Choroid plexus epithelial cell (primary cell): ENCODE results near the gene ADIG.
A peak's percentile ranks its signal among the peaks of the same experiment; 100 is the strongest.

Experiments
- DNase-seq: peaks from one replicate; pipeline ENCODE4 v3.0.0-alpha.2; 2010; ENCODE audit warnings: low read depth
- H3K4me3 ChIP-seq: 2 replicates; pipeline ENCODE4 v1.5.1; 2011; ENCODE audit warnings: low read depth, mild to moderate bottlenecking, control low read depth, low read length, moderate library complexity
- CTCF ChIP-seq: conservative IDR thresholded peaks from 2 replicates; pipeline ENCODE4 v1.5.1; 2011; ENCODE audit warnings: low read depth, mild to moderate bottlenecking, control low read depth, inconsistent platforms, low read length, moderate library complexity

The ADIG gene

GRCh38 chr20:38601216-38602184 is 20.5 kb downstream of the ADIG start, which contains the start of gene ARHGAP40:
Gene ARHGAP40 (plus strand): TSS chr20:38601809.
- DNase-seq, result peak; percentile 23
- peak within 1 kb of the TSS; percentile 43 for H3K4me3 ChIP-seq
- peak; percentile 45 for TF ChIP-seq CTCF

DNA sequence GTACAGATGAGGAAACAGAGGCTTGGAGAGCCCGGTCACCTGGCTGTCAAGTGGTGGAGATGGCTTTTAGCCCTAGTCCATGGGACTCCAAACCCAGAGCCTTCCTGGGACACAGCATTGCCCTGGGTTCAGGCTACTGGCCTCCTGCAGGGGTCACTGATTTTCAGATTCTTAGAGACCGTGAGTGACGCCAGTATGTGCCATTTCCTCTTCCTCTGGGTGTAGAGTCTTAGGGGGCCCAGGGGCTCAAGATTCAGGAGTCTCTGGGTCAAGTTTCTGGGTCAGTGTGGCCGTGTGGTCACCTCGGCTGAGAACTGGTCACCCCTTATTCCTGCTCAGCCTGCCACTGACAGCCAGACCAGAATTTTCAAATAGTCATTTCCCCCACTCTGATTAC is 21.2 kb downstream of the ADIG start:
- H3K4me3 ChIP-seq, result peak overlapping the region; percentile 43
- DNase-seq, result no peak
- no peak for TF ChIP-seq CTCF

- no peak for DNase-seq
- H3K4me3 ChIP-seq, result no peak overlapping the region
- TF ChIP-seq CTCF, result no peak
Observed at GRCh38 chr20:38603286-38603685, 22.3 kb downstream of the ADIG start.

- DNase-seq, result peak; percentile 61
- TF ChIP-seq CTCF, result no peak
- no peak overlapping the region for H3K4me3 ChIP-seq
Observed at GRCh38 chr20:38604873-38605303, 23.9 kb downstream of the ADIG start.

DNA sequence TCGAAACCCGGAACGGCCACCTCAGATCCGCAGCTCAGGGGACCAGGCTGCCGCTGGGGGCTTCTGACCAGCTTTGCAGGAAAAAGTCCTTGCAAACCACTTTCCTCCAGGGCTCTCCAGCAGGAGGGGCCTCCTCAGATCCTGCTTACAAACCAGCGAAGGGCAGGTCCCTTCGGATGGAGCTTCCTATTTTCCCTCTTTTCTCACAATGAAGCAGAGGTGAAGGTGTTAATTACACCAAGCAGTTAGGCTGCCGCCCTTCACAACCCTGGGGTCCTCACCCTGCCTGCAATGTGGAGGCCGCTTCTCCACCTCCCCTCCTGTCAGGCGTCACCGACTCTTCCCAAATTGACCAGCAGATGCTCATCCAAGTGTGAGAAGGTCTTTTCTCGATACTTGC is 26.4 kb downstream of the ADIG start:
- H3K4me3 ChIP-seq, result no peak overlapping the region
- no peak for DNase-seq
- no peak for TF ChIP-seq CTCF

GRCh38 chr20:38608188-38608587 is 27.2 kb downstream of the ADIG start:
- no peak for DNase-seq
- no peak overlapping the region for H3K4me3 ChIP-seq
- no peak for TF ChIP-seq CTCF

GRCh38 chr20:38609815-38610214 is 28.8 kb downstream of the ADIG start:
- no peak for DNase-seq
- no peak for TF ChIP-seq CTCF
- no peak overlapping the region for H3K4me3 ChIP-seq
